Measurements from ENCODE around the gene PARP14. TPM values are rescaled to one million over a fixed set of nuclear protein-coding genes. Genes with fewer than 3 reads are reported as not detected.
"Not testable (repeated sequence)": the region's sequence is repeated elsewhere in the genome, so short reads cannot be mapped to it uniquely, and the experiment has no call there.

The PARP14 gene
- total and polyA plus RNA-seq, 8 donors, result 5.0 to 49.7 (median 21.6) TPM

DNA sequence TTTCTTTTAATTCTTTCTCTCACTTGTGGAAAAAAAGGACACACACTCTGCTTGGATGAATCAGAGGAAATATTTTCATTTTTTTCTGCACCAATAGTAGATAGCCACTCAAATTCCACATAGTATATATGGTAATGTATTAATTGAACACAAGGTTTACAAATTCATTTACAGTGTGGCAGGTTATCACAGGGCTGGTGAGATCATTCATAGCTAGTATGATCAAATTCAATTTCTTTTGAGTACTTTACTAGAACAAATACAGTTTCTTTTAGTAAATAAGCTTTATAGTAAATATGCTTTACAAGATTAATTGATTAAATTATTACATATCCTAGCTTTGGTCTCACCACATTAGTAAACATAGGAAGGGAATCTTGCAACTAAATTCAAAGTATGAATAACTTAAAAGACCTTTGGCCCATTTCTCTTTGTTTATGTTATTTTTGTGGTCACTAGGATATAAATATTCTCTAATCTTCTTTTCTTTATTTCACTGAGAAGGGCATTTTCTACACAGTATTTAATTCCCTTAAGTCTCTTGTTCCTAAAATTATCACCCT lies 40.1 kb upstream of the PARP14 start:
- H3K4me3 ChIP-seq, result no peak overlapping the region
- no peak for DNase-seq
- no peaks in the 10 kb centered on the region for H3K9me3 ChIP-seq
- H3K4me1 ChIP-seq, result peaks cover 0 to 6% (median 0%) of the 10 kb centered on the region in 4 donors
- no peak overlapping the region for H3K27ac ChIP-seq
- TF ChIP-seq EP300 (IDR thresholded peaks at IDR 0.05) (no peak), POLR2AphosphoS5 (IDR thresholded peaks at IDR 0.05) (no peak), POLR2A (IDR thresholded peaks at IDR 0.05) (no peak)
- TF ChIP-seq, protein P1, sequence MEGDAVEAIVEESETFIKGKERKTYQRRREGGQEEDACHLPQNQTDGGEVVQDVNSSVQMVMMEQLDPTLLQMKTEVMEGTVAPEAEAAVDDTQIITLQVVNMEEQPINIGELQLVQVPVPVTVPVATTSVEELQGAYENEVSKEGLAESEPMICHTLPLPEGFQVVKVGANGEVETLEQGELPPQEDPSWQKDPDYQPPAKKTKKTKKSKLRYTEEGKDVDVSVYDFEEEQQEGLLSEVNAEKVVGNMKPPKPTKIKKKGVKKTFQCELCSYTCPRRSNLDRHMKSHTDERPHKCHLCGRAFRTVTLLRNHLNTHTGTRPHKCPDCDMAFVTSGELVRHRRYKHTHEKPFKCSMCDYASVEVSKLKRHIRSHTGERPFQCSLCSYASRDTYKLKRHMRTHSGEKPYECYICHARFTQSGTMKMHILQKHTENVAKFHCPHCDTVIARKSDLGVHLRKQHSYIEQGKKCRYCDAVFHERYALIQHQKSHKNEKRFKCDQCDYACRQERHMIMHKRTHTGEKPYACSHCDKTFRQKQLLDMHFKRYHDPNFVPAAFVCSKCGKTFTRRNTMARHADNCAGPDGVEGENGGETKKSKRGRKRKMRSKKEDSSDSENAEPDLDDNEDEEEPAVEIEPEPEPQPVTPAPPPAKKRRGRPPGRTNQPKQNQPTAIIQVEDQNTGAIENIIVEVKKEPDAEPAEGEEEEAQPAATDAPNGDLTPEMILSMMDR (IDR thresholded peaks at IDR 0.05), result no peak
- intact Hi-C loops (cut with DNase I; ENCODE audit: low total_unique reads), result no loop called here
- H3K27me3 ChIP-seq, result no peaks in the 10 kb centered on the region
- H3K36me3 ChIP-seq, result no peaks in the 10 kb centered on the region

DNA sequence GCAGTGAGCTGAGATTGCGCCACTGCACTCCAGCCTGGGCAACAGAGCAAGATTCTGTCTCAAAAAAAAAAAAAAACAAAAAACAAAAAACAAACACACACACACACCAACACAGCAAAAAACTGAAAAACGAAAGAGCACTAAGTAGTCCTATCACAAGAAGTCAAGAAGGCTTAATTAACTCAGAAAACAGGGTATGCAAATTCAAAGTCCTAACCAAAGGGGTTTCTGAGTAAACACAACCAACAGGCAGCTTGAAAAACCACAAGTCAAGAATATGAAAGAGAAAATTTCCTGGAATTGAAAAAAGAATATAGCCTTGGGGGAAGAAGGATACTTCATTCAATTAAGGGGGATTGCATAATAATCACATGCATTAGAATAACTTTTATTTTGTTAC lies 37.7 kb upstream of the PARP14 start:
- no peak overlapping the region for H3K4me3 ChIP-seq
- DNase-seq, result no peak
- no peaks in the 10 kb centered on the region for H3K9me3 ChIP-seq
- no peaks in the 10 kb centered on the region for H3K36me3 ChIP-seq
- no peak overlapping the region for H3K27ac ChIP-seq
- WGBS, 5 donors, result 86 to 90% (median 88%) methylated on average over 2 of the region's 2 CpGs
- peaks cover 0 to 6% (median 0%) of the 10 kb centered on the region in 4 donors for H3K4me1 ChIP-seq
- no peak for TF ChIP-seq POLR2A (IDR thresholded peaks at IDR 0.05)
- no peak for TF ChIP-seq POLR2AphosphoS5 (IDR thresholded peaks at IDR 0.05)
- TF ChIP-seq, protein P1 (IDR thresholded peaks at IDR 0.05), result no peak
- TF ChIP-seq EP300 (IDR thresholded peaks at IDR 0.05), result no peak
- intact Hi-C loops (cut with DNase I; ENCODE audit: low total_unique reads), result no loop called here
- H3K27me3 ChIP-seq, result no peaks in the 10 kb centered on the region

DNA sequence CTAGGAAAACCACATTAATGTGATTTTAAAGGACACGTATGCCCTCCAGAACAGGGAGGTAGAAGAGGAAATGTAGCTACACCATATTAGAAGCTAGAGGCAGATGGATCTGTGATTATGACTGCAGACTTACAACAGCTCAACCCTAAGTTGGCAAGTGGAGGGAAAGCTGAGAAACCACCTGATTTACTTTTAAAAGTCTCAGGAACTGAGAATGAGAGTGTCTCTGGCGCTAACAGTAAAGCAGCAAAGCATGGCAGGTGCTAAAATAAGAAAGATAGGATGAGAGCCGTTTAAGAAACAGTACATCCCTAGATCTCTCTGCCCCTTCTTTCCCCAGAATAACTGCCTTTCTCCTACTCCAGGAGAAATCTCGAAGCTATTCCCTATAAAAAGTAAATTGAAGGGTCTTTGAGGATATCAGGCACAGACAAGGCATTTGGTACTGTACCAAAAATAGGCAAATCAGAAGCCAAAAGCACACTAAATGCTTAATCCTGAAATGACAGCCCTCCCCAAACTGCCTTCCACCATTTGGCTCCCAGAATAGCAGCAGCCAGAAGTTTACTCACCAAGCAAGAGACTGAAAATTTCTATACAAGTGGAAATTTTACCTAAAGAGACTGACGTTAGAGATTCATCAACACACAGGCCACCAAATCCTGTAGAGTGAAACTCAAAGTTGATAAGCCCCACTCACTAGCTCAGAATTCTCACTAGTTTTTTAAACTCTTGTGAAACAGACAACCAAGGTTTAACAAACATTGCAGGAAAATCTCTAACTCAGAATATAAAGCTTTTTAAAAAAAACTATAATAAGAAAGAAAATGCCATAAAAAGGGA lies 34.3 kb upstream of the PARP14 start:
- no peaks in the 10 kb centered on the region for H3K36me3 ChIP-seq
- H3K4me1 ChIP-seq, result peaks cover 0 to 5% (median 3%) of the 10 kb centered on the region in 4 donors
- intact Hi-C loops (cut with DNase I; ENCODE audit: low total_unique reads), result no loop called here
- TF ChIP-seq POLR2AphosphoS5 (IDR thresholded peaks at IDR 0.05) (no peak), POLR2A (IDR thresholded peaks at IDR 0.05) (no peak)
- TF ChIP-seq, protein P1 (IDR thresholded peaks at IDR 0.05), result no peak
- no peaks in the 10 kb centered on the region for H3K27me3 ChIP-seq
- WGBS, 5 donors, result 58 to 76% (median 71%) methylated on average over 5 of the region's 5 CpGs
- no peaks in the 10 kb centered on the region for H3K9me3 ChIP-seq
- DNase-seq, result no peak
- no peak overlapping the region for H3K4me3 ChIP-seq
- H3K27ac ChIP-seq, result peak overlapping the region in 1 of 5 donors; percentile 46

- H3K27ac ChIP-seq, result peak overlapping the region in 1 of 5 donors; percentile 8
- H3K4me3 ChIP-seq; H3K4me1 ChIP-seq; H3K9me3 ChIP-seq; H3K36me3 ChIP-seq; intact Hi-C loops (cut with DNase I; ENCODE audit: low total_unique reads); DNase-seq; H3K27me3 ChIP-seq: not testable (repeated sequence)
- 42 to 58% (median 52%) methylated on average over 8 to 11 of the region's 11 CpGs for WGBS, 5 donors
These were observed 29.3 kb upstream of the PARP14 start for GRCh38 chr3:122651233-122651907.

DNA sequence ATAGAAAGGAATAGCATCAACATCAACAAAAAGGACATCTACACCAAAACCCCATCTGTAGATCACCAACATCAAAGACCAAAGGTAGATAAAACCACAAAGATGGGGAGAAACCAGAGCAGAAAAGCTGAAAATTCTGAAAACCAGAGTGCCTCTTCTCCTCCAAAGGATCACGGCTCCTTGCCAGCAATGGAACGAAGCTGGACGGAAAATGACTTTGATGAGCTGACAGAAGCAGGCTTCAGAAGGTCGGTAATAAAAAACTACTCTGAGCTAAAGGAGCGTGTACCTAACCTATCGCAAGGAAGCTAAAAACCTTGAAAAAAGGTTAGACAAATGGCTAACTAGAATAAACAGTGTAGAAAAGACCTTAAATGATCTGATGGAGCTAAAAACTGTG lies 28.7 kb upstream of the PARP14 start:
- H3K27me3 ChIP-seq; intact Hi-C loops (cut with DNase I; ENCODE audit: low total_unique reads); H3K4me1 ChIP-seq; H3K4me3 ChIP-seq; H3K27ac ChIP-seq; DNase-seq; H3K9me3 ChIP-seq; H3K36me3 ChIP-seq: not testable (repeated sequence)
- 39 to 79% (median 62%) methylated on average over 6 of the region's 6 CpGs for WGBS, 5 donors

DNA sequence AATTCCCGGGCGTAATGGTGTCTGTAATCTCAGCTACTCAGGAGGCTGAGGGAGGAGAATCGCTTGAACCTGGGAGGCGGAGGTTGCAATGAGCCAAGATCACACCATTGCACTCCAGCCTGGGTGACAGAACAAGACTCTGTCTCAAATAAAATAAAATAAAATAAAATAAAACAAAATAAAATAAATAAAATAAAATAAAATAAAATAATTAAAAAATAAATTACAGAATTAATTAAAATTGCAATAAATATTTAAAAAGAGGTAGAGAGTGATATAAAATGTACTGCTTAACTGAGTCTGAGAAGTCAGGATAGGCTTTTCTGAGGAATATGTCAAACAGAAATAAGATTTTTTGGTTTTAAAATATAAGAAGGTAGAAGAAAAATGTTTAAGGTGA lies 22.3 kb upstream of the PARP14 start:
- H3K9me3 ChIP-seq; DNase-seq; H3K36me3 ChIP-seq; H3K4me1 ChIP-seq; H3K27ac ChIP-seq; H3K4me3 ChIP-seq; H3K27me3 ChIP-seq; intact Hi-C loops (cut with DNase I; ENCODE audit: low total_unique reads): not testable (repeated sequence)
- WGBS, 5 donors, result 81 to 99% (median 94%) methylated on average over 4 of the region's 4 CpGs

Data from stomach (tissue), 9 donors.